Hematopoietic multipotent progenitor cell treated with erythropoietin and hydrocortisone succinate and interleukin-3 and kit ligand, for 4 days (in vitro differentiated cells): ENCODE measurements around the gene TAOK3.
"Not testable (repeated sequence)": the region's sequence is repeated elsewhere in the genome, so short reads cannot be mapped to it uniquely, and the experiment has no call there.

Experiments used
- DNase-seq: peaks from one replicate; pipeline ENCODE4 v3.0.0-alpha.2; 2015

Gene TAOK3

DNA sequence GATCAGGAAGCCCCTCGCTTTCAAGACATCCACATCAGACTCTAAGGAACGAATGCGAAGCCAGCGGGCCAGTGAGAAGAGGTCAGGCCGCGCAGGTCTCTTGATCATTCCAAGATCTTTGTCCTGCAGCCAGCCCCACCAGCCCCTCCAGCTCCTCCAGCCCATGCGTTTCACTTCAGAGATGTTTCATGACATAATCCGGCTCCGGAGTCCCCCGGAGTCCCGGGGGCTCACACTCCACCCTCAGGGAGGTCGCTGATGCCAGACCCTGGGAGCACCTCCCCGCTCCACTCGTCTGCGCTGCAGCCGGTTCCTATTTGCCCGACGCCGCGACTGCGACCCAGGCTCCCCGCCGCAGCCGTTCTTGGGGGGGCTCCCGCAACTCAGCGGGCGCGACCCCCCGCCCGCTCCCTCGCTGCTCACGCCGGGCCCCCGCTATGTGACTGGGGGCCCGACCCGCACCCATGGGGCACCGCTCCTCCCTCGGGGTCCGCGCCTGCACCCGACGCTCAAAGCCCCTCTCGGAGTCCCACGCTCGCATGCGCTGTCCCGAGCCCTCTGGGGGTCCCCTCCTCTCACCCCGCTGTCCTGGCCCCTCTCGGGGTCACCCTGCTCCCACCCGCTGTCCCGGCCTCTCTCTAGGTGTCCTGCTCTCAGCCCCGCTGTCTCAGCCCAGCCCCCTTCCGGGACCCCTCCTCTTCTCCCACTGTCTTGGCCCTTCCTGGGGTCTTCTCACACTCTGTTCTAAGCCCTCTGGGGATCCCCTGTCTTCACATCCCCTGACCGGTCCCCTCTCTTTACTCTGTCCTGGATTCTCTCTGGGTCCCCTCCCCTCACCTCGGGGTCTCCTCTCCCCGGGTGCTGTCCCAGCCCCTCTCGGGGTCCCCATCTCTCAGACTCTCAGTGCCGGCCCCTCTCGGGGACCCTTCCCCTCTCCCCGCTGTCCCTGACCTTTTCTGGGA lies 1.1 kb downstream of the TAOK3 start:
- peak; percentile 58 for DNase-seq

DNA sequence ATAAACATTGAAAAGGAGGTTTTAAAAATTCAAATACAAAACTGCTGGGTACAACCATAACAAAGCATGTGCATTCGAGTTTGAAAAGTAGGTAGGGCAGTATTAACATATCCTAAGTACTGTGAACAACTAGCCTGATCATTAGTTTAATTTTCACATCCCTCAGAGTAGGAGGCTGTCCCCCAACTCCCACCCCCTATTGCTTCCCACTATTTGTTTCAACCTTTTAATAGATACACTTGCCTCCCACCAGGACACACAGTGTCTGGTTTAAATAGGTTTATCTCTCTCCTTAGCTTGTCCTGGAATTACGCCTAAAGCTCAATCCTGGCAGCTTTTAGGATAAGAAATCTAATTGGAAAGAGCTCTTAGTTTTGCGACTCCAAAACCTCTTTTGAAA lies 2.1 kb downstream of the TAOK3 start:
- DNase-seq, result no peak

DNA sequence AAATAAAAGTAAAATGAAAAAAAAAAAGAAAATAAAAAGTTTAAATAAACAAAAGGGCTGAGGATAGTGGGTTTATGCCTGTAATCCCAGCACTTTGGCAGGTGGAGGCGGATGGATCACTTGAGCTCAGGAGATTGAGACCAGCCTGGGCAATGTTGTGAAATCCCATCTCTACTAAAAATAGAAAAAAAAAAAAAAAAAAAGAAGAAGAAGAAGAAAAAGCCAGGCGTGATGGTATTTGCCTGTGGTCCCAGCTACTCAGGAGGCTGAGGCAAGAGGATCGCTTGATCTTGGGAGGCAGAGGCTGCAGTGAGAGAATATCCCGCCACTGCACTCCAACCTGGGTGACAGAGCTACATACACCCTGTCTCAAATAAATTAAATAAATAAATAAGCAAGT lies 3.9 kb downstream of the TAOK3 start:
- no peak for DNase-seq

DNA sequence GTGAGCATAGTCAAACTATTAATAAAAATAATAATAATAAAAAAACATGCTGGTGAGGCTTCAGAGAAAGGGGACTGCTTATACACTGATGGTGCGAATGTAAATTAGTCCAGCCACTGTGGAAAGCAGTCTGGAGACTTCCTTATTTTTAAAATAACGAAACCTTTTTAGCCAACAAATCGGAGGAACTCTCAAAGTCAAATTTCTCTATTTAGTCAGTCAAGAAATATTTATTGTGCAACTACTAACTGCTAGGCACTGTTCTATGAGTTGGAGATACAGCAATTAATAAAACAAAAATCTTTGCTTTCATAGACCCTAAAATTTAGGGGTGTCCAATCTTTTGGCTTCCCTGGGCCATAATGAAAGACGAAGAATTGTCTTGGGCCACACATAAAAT lies 10.8 kb downstream of the TAOK3 start:
- no peak for DNase-seq

DNA sequence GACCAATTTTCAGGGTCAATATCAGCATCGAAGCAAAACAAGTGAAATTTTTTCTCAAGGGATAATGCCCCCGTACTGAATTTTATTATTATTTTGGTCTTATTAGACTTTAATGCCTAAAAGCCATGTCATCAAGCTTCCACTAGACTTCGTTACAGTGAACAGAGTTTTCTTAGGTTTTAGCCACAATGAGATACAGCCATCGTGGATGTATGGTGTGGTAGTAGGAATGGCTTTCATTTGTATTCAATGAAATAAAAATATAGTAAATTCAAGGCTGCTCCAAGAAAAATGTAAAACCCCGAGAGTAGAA lies 11.7 kb downstream of the TAOK3 start:
- DNase-seq, result no peak

DNA sequence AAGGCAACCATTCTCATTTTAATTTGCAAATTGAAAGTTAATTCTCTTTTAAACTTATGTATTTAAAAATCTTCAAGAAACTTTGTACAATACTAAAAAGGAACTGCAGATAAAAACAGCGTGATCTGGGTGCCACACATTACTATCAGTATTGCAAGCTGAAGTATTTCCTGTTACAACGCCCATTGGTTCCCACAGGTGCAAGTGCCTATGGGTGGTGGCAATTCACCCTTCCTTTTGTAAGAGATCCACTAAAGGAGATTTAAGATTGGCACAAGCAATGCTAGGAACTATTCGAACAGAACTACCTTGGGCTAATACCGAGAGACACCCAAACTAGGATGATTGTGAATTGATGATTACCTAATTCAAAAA lies 13.2 kb downstream of the TAOK3 start:
- peak; percentile 84 for DNase-seq

DNA sequence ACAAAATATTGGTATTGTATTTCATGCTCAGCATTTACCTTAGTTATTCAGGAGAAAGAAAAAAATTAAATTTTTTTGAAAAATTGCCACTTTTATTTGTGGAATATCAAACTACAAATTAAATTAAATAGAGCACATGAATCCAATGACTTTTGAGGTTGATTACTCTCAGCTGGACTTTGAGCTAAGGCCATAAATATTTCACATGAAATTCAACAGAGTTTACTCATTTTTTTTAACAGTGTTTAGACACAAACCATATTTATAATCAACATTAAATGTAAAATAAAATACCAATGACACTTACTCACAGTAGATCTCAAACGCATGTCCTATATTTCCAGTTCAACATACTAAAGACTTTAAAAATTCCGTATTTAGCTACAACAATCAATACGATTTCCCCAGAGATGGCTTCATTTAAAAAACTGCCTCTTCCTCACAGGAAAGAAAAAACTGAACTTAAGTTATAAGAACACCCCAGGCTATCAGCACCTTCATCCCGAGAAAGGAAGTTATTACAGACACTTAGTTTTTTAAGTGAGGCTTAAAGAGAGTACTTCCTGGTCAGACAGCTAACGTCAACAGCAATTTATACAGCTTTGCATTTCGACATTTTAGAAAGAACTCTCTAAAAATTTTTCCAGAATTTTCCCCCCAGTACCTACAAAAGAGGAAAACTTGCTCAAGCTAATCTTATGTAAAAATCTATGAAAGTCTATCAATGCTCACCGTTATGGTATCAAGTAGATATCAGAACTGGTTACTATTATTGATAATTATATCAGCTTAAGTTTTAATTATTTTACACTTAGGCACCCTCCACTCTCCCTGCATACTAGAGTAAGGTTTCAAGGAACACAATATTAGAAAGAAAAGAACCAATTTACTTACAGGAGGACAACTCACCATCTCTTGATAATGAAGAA lies 13.8 kb downstream of the TAOK3 start:
- DNase-seq, result peak; percentile 73

DNA sequence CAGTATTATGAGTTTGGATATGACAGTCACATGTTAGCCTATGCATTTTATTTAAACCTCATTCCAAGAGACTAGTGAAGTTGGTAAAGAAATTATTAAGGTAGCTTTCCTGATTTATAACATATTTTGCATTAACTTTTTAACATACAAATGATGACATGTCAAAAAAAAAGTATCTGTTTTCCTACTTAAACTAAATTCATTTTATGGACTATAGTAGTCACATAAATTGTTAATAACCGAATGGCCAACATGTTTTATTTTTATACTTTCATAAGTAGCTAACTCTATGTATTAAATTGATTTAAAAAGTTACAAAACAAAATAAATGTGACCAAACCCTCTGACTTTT lies 14.7 kb downstream of the TAOK3 start:
- DNase-seq, result no peak

DNA sequence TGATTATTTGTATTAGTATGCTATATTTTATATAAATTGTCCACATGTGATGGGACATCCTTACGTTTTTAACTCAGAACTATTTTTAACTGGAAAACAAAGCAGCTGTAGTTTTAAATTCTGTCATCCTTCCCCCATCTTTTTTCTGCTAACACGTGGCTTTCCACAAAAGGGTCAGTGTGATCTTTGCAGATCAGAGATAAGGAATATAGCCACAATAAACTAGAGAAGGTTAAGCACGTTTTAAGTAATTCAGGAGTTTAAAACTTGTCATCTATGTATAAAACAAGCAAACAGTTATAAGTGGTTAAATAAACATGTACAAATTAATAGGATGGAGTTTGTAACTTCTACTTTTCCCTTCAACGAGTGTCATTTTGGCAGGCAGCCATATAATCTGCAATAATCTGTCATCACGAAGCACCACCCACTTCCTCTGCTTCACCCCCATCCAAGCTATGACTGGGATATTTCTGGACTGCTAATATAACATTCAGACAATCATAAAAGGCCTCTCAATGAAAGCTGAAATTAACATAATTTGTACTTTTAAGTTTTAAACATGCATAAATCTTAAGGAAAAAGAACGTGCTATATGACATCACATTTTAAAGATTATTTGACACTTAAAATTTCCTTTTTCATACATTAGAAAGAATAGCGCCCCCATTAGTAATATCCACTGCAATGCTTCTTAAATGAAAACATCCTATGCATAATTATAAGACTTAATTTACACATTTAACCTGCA lies 15.3 kb downstream of the TAOK3 start:
- peak; percentile 95 for DNase-seq

DNA sequence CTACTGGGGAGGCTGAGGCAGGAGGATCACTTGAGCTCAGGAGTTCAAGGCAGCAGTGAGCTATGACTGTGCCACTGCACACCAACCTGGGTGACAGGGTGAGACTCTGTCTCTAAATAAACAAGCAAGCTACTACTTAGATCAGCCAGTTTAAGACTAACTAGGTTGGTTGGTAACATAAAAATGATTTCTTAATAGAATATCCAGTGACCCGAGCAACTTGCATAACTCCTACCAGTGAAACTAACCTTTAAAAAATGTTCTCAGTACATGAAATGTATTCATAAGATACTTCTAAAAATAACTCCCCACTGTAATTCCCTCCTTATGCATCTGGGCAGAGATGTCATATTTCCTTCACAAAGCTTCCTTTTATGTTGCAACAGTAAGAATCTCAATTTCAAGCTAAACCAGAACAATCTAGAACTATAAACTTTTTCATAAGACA lies 15.9 kb downstream of the TAOK3 start:
- peak; percentile 62 for DNase-seq

DNA sequence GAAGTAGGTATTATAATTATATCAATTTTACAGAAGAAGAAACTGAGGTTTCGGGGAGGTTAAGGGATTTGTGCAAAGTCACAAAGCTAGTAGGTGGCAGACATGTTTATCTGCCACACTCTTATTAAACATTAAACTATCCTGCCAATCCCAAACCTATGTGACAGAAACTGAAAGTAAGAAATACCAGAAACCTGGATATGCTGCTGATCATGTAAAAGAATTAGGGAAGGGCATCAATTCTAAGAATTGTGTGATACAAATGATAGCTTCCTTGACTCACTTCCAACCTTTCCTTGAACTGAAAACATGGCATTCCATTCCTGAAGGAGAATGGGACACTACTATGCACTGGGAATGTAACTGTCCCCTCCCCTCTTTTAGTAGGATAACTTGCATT lies 16.9 kb downstream of the TAOK3 start:
- no peak for DNase-seq

DNA sequence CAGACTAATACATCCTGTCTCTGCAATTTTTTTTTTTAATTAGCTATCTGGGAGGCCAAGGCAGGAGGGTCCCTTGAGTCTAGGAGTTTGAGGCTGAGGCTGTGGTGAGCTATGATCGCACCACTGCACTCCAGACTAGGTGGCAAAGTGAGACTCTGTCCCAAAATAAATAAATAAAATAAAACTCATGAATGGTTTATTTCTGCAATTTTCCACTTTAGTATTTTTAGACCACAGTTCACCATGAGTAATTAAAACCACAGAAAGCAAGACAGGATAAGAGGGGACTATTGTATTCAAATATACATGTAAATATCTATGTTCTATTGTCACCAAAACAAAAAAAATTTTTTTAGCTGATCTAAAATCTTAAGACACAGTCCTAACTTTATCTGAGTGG lies 17.8 kb downstream of the TAOK3 start:
- DNase-seq, result no peak

DNA sequence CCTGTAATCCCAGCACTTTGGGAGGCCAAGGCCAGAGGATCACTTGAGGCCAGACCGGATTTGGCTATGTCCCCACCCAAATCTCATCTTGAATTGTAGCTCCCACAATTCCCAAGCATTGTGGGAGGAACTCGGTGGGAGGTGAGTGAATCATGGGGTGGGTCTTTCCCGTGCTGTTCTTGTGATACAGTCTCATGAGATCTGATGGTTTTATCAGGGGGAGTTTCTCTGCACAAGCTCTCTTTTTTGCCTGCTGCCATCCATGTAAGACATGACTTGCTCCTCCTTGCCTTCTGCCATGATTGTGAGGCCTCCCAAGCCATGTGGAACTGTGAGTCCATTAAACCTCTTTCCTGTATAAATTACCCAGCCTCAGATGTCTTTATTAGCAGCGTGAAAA lies 18.2 kb downstream of the TAOK3 start:
- not testable (repeated sequence) for DNase-seq

DNA sequence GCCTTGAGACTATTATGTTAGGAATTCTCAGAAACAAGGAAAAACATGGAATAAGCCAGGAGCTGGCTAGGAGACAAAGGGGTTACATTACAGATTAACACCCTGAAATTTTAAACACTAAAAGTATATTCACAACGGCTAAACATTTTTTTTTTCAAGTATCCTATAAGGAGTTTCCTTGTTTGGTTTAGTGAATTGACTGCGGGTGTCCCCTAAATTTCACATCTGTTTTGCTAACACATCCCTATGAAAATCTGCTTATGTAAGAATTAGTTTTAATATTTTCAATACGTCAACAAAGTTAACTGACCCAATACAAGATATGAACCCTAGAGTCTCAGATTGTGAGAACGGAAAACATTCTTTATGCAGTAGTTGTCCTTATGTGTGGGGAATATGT lies 19.0 kb downstream of the TAOK3 start:
- no peak for DNase-seq

DNA sequence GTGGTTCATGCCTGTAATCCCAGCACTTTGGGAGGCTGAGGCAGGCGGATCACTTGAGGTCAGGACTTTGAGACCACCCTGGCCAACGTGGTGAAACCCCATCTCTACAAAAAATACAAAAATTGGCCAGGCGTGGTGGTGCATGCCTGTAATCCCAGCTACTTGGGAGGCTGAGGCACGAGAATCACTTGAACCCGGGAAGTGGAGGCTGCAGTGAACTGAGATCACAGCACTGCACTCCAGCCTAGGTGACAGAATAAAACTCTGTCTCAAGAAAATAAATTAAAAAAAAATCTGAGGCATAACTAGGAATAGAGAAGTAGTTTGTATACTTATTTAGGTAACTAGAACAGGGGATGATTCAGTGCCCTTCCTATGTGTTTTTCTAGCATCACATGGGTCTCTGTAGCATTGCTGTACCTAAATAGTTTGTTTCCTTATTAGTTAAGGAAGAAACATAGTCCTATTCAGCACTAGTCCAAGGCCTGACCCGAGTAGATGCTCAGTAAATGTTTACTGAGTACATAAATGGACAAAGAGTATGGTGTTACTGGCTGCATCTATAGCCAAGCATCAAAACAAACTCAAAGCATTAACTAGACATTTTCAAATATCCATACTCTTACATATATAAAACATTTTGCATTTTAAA lies 21.7 kb downstream of the TAOK3 start:
- no peak for DNase-seq

DNA sequence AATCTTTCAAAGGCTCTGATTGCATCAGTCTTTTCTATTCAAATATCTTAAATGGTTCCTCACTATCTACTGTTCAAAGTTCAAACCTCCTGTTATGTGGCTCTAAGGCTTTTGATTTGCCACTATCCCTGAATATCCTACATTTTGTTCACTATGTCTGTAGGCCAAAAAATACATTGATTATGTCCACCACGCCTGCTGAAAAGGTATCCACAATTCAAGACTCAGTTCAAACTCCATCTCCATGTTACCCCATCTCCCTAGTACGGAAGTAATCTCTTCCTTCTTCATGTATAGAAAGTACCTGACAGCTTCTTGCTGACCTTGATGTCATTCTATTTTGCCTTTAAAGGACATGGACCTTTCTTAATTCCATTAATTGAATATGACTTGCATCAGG lies 24.8 kb downstream of the TAOK3 start:
- DNase-seq, result no peak

DNA sequence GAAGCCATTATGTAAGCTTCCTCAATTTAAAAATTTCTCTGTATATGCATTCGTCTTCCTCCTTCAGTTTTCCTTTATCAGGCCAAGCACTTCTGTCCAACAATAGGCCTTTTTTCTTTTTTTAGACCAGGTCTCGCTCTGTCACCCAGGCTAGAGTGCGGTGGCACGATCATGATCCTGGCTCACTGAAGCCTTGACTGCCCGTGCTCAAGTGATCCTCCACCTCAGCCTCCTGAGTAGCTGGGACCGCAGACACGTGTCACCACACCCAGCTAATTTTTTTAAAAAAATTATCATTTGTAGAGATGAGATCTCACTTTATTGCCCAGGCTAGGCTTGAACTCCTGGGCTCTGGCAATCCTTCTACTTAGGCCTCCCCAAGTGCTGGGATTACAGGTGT lies 25.8 kb downstream of the TAOK3 start:
- peak; percentile 86 for DNase-seq

DNA sequence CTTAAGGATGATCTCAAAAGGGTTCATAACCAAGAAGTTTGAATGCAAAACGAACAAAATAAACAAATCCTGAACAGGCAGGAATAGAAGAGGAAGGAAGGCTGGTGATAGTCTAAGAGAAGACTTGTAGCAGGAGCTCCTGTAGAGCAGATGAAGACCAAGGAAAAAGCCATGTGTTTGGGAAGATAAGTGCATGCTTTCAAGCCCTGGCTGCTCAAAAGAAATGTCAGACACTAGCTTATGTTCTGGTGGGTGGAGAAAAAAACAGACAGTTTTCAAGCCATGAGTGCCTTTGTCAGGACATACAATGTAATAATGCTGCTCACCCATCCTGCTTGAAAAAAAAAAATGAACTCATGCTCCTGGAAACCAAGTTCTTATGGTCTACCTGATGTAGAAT lies 27.4 kb downstream of the TAOK3 start:
- peak; percentile 87 for DNase-seq

DNA sequence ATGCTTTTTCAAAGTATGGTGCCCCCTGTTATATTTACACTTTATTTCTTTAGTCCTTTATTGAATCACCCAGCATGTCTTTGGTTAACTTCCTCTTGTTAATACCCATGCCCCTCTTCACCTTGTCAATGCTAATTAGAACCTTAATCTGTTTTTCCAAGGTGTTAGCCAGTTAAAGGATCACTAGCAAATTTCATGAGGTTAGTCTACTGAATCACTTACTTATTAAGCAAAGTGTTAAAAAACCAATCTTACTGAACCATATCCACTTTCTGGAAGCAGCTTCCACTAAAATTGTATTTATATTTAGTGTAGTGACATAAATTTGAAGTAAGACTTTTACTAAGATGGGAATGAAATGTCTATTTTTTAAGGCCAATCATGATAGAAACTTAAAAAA lies 27.9 kb downstream of the TAOK3 start:
- DNase-seq, result no peak

DNA sequence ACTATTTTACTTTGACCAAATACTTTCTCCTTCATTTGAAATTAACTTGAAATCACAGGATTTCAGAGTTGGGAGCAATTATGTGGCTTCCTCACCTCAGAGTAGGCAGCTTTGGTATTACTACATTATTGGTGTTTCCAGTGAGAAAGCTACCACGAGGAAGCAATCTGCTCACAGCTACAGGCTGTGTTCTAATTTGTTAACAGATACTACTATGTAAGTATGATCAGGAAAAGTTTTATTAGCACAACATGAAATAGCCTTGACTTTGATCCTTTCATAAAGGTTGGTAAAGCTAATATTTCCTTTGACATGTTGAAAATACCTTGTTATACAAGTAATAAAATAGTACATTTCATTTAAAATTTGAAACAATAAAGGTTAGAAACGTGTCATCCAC lies 30.6 kb downstream of the TAOK3 start:
- no peak for DNase-seq

DNA sequence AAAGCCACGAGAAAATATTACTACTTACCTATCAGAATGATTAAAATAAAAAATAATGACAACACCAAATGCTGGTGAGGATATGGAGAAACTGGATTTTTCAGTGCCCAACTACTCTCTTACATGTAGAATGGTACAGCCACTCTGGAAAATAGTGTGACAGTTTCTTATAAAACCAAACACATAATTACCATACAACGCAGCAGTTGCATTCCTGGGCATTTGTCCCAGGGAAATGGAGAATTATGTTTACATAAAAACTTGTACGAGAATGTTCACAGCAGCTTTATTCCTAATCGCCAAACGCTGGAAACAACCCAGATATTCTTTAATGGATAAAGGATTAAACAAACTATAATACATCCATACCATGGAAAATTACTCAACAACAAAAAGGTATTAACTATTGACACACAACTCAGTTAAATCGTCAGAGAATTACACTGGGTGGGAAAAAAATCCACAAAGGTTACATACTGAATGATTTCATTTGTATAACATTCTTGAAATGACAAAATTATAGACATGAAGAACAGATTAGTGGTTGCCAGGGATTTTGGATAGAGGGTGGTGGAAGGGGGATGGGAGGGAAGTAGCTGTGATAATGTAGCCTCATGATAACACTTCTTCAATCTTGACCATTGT lies 35.4 kb downstream of the TAOK3 start:
- no peak for DNase-seq

DNA sequence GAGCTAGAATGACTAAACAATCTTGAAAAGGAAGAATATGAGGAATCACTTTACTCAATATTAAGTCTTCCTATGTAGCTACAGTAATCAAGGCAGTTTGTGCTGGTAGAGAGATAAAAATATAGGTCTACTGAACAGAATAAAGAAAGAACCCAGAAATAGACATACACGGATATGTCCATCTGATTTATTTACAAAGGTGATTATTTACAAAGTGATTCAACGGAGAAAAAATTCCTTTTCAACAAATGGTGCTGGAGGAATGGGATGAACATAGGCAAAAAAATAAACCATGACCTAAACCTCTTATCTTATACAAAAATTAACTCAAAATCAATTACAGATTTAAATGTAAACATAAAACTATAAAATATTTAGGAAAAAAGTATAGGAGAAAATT lies 36.6 kb downstream of the TAOK3 start:
- DNase-seq, result no peak
